Kidney capillary endothelial cell (primary cell): ENCODE data around the gene RAB26.
A peak's percentile ranks its signal among the peaks of the same experiment; 100 is the strongest.

Experiments used
- DNase-seq: peaks from one replicate; pipeline ENCODE4 v3.0.0-alpha.2; 2018; ENCODE audit warnings: low spot score

RAB26 gene

GRCh38 chr16:2159175-2159838 lies 10.9 kb downstream of the RAB26 start:
- DNase-seq = no peak

GRCh38 chr16:2160915-2161551 lies 12.6 kb downstream of the RAB26 start:
- no peak for DNase-seq

- no peak for DNase-seq
Measured at GRCh38 chr16:2161911-2162310, 13.5 kb downstream of the RAB26 start.

GRCh38 chr16:2162676-2163118 lies 14.3 kb downstream of the RAB26 start:
- no peak for DNase-seq

GRCh38 chr16:2163211-2163881 lies 14.9 kb downstream of the RAB26 start:
- no peak for DNase-seq

- no peak for DNase-seq
Measured at GRCh38 chr16:2165861-2166260, 17.4 kb downstream of the RAB26 start.

GRCh38 chr16:2166263-2167067 lies 18.0 kb downstream of the RAB26 start:
- DNase-seq = no peak

GRCh38 chr16:2167068-2167638 lies 18.7 kb downstream of the RAB26 start:
- no peak for DNase-seq

GRCh38 chr16:2170080-2170479 lies 21.7 kb downstream of the RAB26 start:
- peak; percentile 90 for DNase-seq

GRCh38 chr16:2170587-2171435 lies 22.4 kb downstream of the RAB26 start:
- no peak for DNase-seq

- no peak for DNase-seq
Measured at GRCh38 chr16:2171601-2172178, 23.3 kb downstream of the RAB26 start.

- no peak for DNase-seq
Measured at GRCh38 chr16:2172688-2173335, 24.4 kb downstream of the RAB26 start.

- no peak for DNase-seq
Measured at GRCh38 chr16:2173366-2173765, 24.9 kb downstream of the RAB26 start.

GRCh38 chr16:2173916-2174315 lies 25.5 kb downstream of the RAB26 start:
- DNase-seq = no peak

GRCh38 chr16:2174396-2175131 lies 26.1 kb downstream of the RAB26 start:
- DNase-seq = no peak

- no peak for DNase-seq
Measured at GRCh38 chr16:2175454-2175853, 27.0 kb downstream of the RAB26 start.

- no peak for DNase-seq
Measured at GRCh38 chr16:2176047-2176446, 27.6 kb downstream of the RAB26 start.

- no peak for DNase-seq
Measured at GRCh38 chr16:2177101-2177500, 28.7 kb downstream of the RAB26 start.

GRCh38 chr16:2177561-2177960 lies 29.1 kb downstream of the RAB26 start:
- no peak for DNase-seq
